ENCODE measurements around the gene C5orf52.

DNA sequence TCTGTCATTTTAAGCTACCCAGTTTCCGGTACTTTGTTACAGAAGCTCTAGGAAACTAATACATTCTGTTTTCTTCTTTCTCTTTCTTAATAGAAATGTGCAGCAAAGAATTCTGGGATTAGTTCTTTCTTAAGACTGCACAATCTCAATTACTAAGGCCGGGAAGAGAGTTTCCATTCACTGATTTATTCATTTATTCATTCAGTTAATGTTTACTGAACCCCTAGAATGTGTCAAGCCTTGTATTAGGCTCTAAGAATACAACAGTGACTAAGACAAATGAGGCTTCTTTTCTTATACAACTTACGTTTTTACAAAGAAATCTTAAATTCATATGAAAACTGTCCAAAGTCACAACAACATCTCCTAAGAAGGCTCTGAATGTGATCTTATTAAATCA, 32.4 kb downstream of the C5orf52 start:
- no peak for TF ChIP-seq SUZ12 (IDR thresholded peaks at IDR 0.05)
- TF ChIP-seq FOXA1 (IDR thresholded peaks at IDR 0.05), result no peak
- TF ChIP-seq, protein P1, sequence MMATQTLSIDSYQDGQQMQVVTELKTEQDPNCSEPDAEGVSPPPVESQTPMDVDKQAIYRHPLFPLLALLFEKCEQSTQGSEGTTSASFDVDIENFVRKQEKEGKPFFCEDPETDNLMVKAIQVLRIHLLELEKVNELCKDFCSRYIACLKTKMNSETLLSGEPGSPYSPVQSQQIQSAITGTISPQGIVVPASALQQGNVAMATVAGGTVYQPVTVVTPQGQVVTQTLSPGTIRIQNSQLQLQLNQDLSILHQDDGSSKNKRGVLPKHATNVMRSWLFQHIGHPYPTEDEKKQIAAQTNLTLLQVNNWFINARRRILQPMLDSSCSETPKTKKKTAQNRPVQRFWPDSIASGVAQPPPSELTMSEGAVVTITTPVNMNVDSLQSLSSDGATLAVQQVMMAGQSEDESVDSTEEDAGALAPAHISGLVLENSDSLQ (IDR thresholded peaks at IDR 0.05), result no peak
- no peak for TF ChIP-seq BHLHE40 (IDR thresholded peaks at IDR 0.05; ENCODE audit: borderline replicate concordance)
- no peak for TF ChIP-seq FOXM1 (IDR thresholded peaks at IDR 0.05; ENCODE audit: borderline replicate concordance)
